ENCODE results near the gene LONP2.

LONP2 gene

GRCh38 chr16:48244080-48244862 lies at the start of gene LONP2:
TSS of gene LONP2 (plus strand) at chr16:48244300. CDS start at chr16:48244389, 89 bp downstream.
- TF ChIP-seq CTCF (IDR thresholded peaks at IDR 0.05; ENCODE audit: insufficient read depth, low read depth, low read length, missing control alignments) = no peak
- peak within 1 kb of the TSS; percentile 90 for H3K4me3 ChIP-seq (ENCODE audit: low read length)
- DNase-seq (ENCODE audit: low read depth) = peak; percentile 94

- no peak for TF ChIP-seq CTCF (IDR thresholded peaks at IDR 0.05; ENCODE audit: insufficient read depth, low read depth, low read length, missing control alignments)
- DNase-seq (ENCODE audit: low read depth) = peak; percentile 99
These were observed 49.1 kb upstream of the LONP2 start for GRCh38 chr16:48194828-48195556.

GRCh38 chr16:48197294-48197693 lies 46.8 kb upstream of the LONP2 start:
- DNase-seq (ENCODE audit: low read depth) = no peak
- no peak overlapping the region for H3K4me3 ChIP-seq (ENCODE audit: low read length)
- TF ChIP-seq CTCF (IDR thresholded peaks at IDR 0.05; ENCODE audit: insufficient read depth, low read depth, low read length, missing control alignments) = no peak

More at GRCh38 chr16:48194828-48195556, 49.1 kb upstream of the LONP2 start:
- no peak overlapping the region for H3K4me3 ChIP-seq (ENCODE audit: low read length)

- TF ChIP-seq CTCF (IDR thresholded peaks at IDR 0.05; ENCODE audit: insufficient read depth, low read depth, low read length, missing control alignments) = no peak
- H3K4me3 ChIP-seq (ENCODE audit: low read length) = no peak overlapping the region
These were observed 42.4 kb upstream of the LONP2 start for GRCh38 chr16:48201515-48202201.

GRCh38 chr16:48203974-48204824 lies 39.9 kb upstream of the LONP2 start:
- no peak for TF ChIP-seq CTCF (IDR thresholded peaks at IDR 0.05; ENCODE audit: insufficient read depth, low read depth, low read length, missing control alignments)
- DNase-seq (ENCODE audit: low read depth) = no peak
- no peak overlapping the region for H3K4me3 ChIP-seq (ENCODE audit: low read length)

More at GRCh38 chr16:48201515-48202201, 42.4 kb upstream of the LONP2 start:
- DNase-seq (ENCODE audit: low read depth) = no peak

GRCh38 chr16:48204825-48205151 lies 39.3 kb upstream of the LONP2 start:
- no peak for TF ChIP-seq CTCF (IDR thresholded peaks at IDR 0.05; ENCODE audit: insufficient read depth, low read depth, low read length, missing control alignments)
- H3K4me3 ChIP-seq (ENCODE audit: low read length) = no peak overlapping the region
- DNase-seq (ENCODE audit: low read depth) = no peak
